ENCODE results near the gene ZNF653.

The ZNF653 gene

GRCh38 chr19:11505504-11506100 is at the start of gene ZNF653:
Gene ZNF653 (minus strand): TSS chr19:11505839. CDS start chr19:11505786, 53 bp downstream.
- in situ Hi-C loops (cut with HindIII; ENCODE audit: low sequenced_read_pairs): no loop called here

- in situ Hi-C loops (cut with HindIII; ENCODE audit: low sequenced_read_pairs): loop anchor here (5.0 to 25.0 kb wide), 2 partner anchors 37 to 243 kb away; no protein-coding TSS in a partner anchor
Observed at GRCh38 chr19:11555246-11555645, 49.6 kb upstream of the ZNF653 start.

GRCh38 chr19:11554160-11554559 is 48.5 kb upstream of the ZNF653 start:
- in situ Hi-C loops (cut with HindIII; ENCODE audit: low sequenced_read_pairs): loop anchor here (25.0 kb wide), 1 partner anchor 242 kb away; no protein-coding TSS in a partner anchor

GRCh38 chr19:11552666-11553372 is 47.2 kb upstream of the ZNF653 start:
- in situ Hi-C loops (cut with HindIII; ENCODE audit: low sequenced_read_pairs): loop anchor here (25.0 kb wide), 1 partner anchor 241 kb away; no protein-coding TSS in a partner anchor

GRCh38 chr19:11551603-11552235 is 46.1 kb upstream of the ZNF653 start:
- in situ Hi-C loops (cut with HindIII; ENCODE audit: low sequenced_read_pairs): loop anchor here (25.0 kb wide), 1 partner anchor 239 kb away; no protein-coding TSS in a partner anchor

GRCh38 chr19:11550265-11550664 is 44.6 kb upstream of the ZNF653 start:
- in situ Hi-C loops (cut with HindIII; ENCODE audit: low sequenced_read_pairs): loop anchor here (25.0 kb wide), 1 partner anchor 238 kb away; no protein-coding TSS in a partner anchor

GRCh38 chr19:11549386-11549953 is 43.8 kb upstream of the ZNF653 start:
- in situ Hi-C loops (cut with HindIII; ENCODE audit: low sequenced_read_pairs): no loop called here

GRCh38 chr19:11547929-11548700 is 42.5 kb upstream of the ZNF653 start:
- in situ Hi-C loops (cut with HindIII; ENCODE audit: low sequenced_read_pairs): no loop called here

GRCh38 chr19:11541238-11541637 is 35.6 kb upstream of the ZNF653 start:
- in situ Hi-C loops (cut with HindIII; ENCODE audit: low sequenced_read_pairs): no loop called here

GRCh38 chr19:11540645-11541044 is 35.0 kb upstream of the ZNF653 start:
- in situ Hi-C loops (cut with HindIII; ENCODE audit: low sequenced_read_pairs): no loop called here

- in situ Hi-C loops (cut with HindIII; ENCODE audit: low sequenced_read_pairs): loop anchor here (5.0 kb wide), 1 partner anchor 43 kb away; no protein-coding TSS in a partner anchor
Observed at GRCh38 chr19:11539495-11540365, 34.1 kb upstream of the ZNF653 start.

- in situ Hi-C loops (cut with HindIII; ENCODE audit: low sequenced_read_pairs): loop anchor here (5.0 kb wide), 1 partner anchor 44 kb away; no protein-coding TSS in a partner anchor
Observed at GRCh38 chr19:11538232-11539036, 32.8 kb upstream of the ZNF653 start, which contains the start of gene CNN1. Gene CNN1 (plus strand): TSS chr19:11538851. CDS start chr19:11538928, 77 bp downstream.

- in situ Hi-C loops (cut with HindIII; ENCODE audit: low sequenced_read_pairs): loop anchor here (5.0 kb wide), 1 partner anchor 46 kb away; no protein-coding TSS in a partner anchor
Observed at GRCh38 chr19:11535792-11536595, 30.4 kb upstream of the ZNF653 start.

- in situ Hi-C loops (cut with HindIII; ENCODE audit: low sequenced_read_pairs): loop anchor here (5.0 kb wide), 1 partner anchor 47 kb away; no protein-coding TSS in a partner anchor
Observed at GRCh38 chr19:11534948-11535347, 29.3 kb upstream of the ZNF653 start.

GRCh38 chr19:11534538-11534937 is 28.9 kb upstream of the ZNF653 start:
- in situ Hi-C loops (cut with HindIII; ENCODE audit: low sequenced_read_pairs): no loop called here

- in situ Hi-C loops (cut with HindIII; ENCODE audit: low sequenced_read_pairs): no loop called here
Observed at GRCh38 chr19:11530432-11530831, 24.8 kb upstream of the ZNF653 start.

- in situ Hi-C loops (cut with HindIII; ENCODE audit: low sequenced_read_pairs): no loop called here
Observed at GRCh38 chr19:11528551-11529341, 23.1 kb upstream of the ZNF653 start, which contains the start of gene ECSIT. Gene ECSIT (minus strand): TSS chr19:11529134. CDS start chr19:11519170, 9,964 bp downstream.

All from endothelial cell of hepatic sinusoid (primary cell).